WTC11 (cell line): ENCODE measurements around the gene INA. TPM values are rescaled to one million over a fixed set of nuclear protein-coding genes. Genes with fewer than 3 reads are reported as not detected.

Source experiments
- AFF4 ChIP-seq: sonication (generic); formaldehyde crosslinking; IDR thresholded peaks from 2 replicates; pipeline ENCODE4 v1.8.1; 2023; ENCODE audit warnings: mild to moderate bottlenecking, missing genetic modification reagents, borderline replicate concordance
- ATF1 ChIP-seq: sonication (generic); formaldehyde crosslinking; IDR thresholded peaks from 2 replicates; pipeline ENCODE4 v1.8.1; 2023; ENCODE audit warnings: mild to moderate bottlenecking, moderate library complexity, missing genetic modification reagents
- ATF3 ChIP-seq: sonication (generic); formaldehyde crosslinking; conservative IDR thresholded peaks from 2 replicates; pipeline ENCODE4 v1.8.1; 2022; ENCODE audit warnings: mild to moderate bottlenecking, missing genetic modification reagents
- E2F1 ChIP-seq: sonication (generic); formaldehyde crosslinking; IDR thresholded peaks from 2 replicates; pipeline ENCODE4 v1.8.0; 2022; ENCODE audit warnings: mild to moderate bottlenecking, missing genetic modification reagents
- E2F5 ChIP-seq: sonication (generic); formaldehyde crosslinking; IDR thresholded peaks from 2 replicates; pipeline ENCODE4 v1.8.1; 2022; ENCODE audit warnings: mild to moderate bottlenecking, moderate library complexity, missing genetic modification reagents
- ESRRA ChIP-seq: sonication (generic); formaldehyde crosslinking; IDR thresholded peaks from 2 replicates; pipeline ENCODE4 v1.8.1; 2022; ENCODE audit warnings: mild to moderate bottlenecking, missing genetic modification reagents, borderline replicate concordance
- FOXK1 ChIP-seq: sonication (generic); formaldehyde crosslinking; IDR thresholded peaks from 2 replicates; pipeline ENCODE4 v1.8.0; 2022; ENCODE audit warnings: mild to moderate bottlenecking, moderate library complexity, missing genetic modification reagents
- FOXP1 ChIP-seq: sonication (generic); formaldehyde crosslinking; IDR thresholded peaks from 2 replicates; pipeline ENCODE4 v1.8.0; 2022; ENCODE audit warnings: missing genetic modification reagents, mild to moderate bottlenecking, moderate library complexity, borderline replicate concordance
- FOXP4 ChIP-seq: sonication (generic); formaldehyde crosslinking; IDR thresholded peaks from 2 replicates; pipeline ENCODE4 v1.8.0; 2022; ENCODE audit warnings: mild to moderate bottlenecking, missing genetic modification reagents
- GRHL2 ChIP-seq: fragments of 250-450 bp; sonication (Bioruptor Pico); IDR thresholded peaks from 2 replicates; pipeline ENCODE4 v1.8.0; 2022; ENCODE audit warnings: mild to moderate bottlenecking, moderate library complexity; ENCODE audit not compliant: insufficient replicate concordance, severe bottlenecking
- GTF2I ChIP-seq: fragments of 250-450 bp; sonication (Bioruptor Pico); conservative IDR thresholded peaks from 2 replicates; pipeline ENCODE4 v1.4.0; 2021; ENCODE audit warnings: mild to moderate bottlenecking
- KAT7 ChIP-seq: sonication (generic); formaldehyde crosslinking; IDR thresholded peaks from 2 replicates; pipeline ENCODE4 v1.8.1; 2023; ENCODE audit warnings: missing genetic modification reagents, mild to moderate bottlenecking, borderline replicate concordance
- MLX ChIP-seq: sonication (generic); formaldehyde crosslinking; IDR thresholded peaks from 2 replicates; pipeline ENCODE4 v1.8.1; 2023; ENCODE audit warnings: mild to moderate bottlenecking, missing genetic modification reagents, moderate library complexity
- MXD4 ChIP-seq: fragments of 250-450 bp; sonication (Bioruptor Pico); IDR thresholded peaks from 2 replicates; pipeline ENCODE4 v1.8.0; 2021; ENCODE audit warnings: mild to moderate bottlenecking, moderate library complexity, borderline replicate concordance
- PREB ChIP-seq: sonication (generic); formaldehyde crosslinking; IDR thresholded peaks from 2 replicates; pipeline ENCODE4 v1.8.1; 2022; ENCODE audit warnings: mild to moderate bottlenecking, missing genetic modification reagents, moderate library complexity, borderline replicate concordance
- PRRX2 ChIP-seq: fragments of 250-450 bp; sonication (Bioruptor Pico); IDR thresholded peaks from 2 replicates; pipeline ENCODE4 v1.8.0; 2021; ENCODE audit warnings: mild to moderate bottlenecking
- RORB ChIP-seq: fragments of 250-450 bp; sonication (Bioruptor Pico); IDR thresholded peaks from 2 replicates; pipeline ENCODE4 v1.9.0; 2021; ENCODE audit warnings: mild to moderate bottlenecking
- SMAD4 ChIP-seq: sonication (generic); formaldehyde crosslinking; IDR thresholded peaks from 2 replicates; pipeline ENCODE4 v1.8.0; 2022; ENCODE audit warnings: mild to moderate bottlenecking, missing genetic modification reagents
- TP53 ChIP-seq: sonication (generic); formaldehyde crosslinking; IDR thresholded peaks from 2 replicates; pipeline ENCODE4 v1.8.1; 2023; ENCODE audit warnings: mild to moderate bottlenecking, missing genetic modification reagents
- USF1 ChIP-seq: sonication (generic); formaldehyde crosslinking; IDR thresholded peaks from 2 replicates; pipeline ENCODE4 v1.8.0; 2022; ENCODE audit warnings: mild to moderate bottlenecking, missing genetic modification reagents
- ZNF121 ChIP-seq: sonication (generic); formaldehyde crosslinking; IDR thresholded peaks from 2 replicates; pipeline ENCODE4 v1.8.0; 2023; ENCODE audit warnings: missing genetic modification reagents
- ZNF138 ChIP-seq: sonication (generic); formaldehyde crosslinking; conservative IDR thresholded peaks from 2 replicates; pipeline ENCODE4 v1.8.1; 2022; ENCODE audit warnings: mild to moderate bottlenecking, moderate library complexity, missing genetic modification reagents
- ZNF232 ChIP-seq: sonication (generic); formaldehyde crosslinking; IDR thresholded peaks from 2 replicates; pipeline ENCODE4 v1.8.0; 2022; ENCODE audit warnings: mild to moderate bottlenecking, missing genetic modification reagents
- ZNF416 ChIP-seq: fragments of 250-450 bp; sonication (Bioruptor Pico); IDR thresholded peaks from 2 replicates; pipeline ENCODE4 v1.9.0; 2021; ENCODE audit warnings: mild to moderate bottlenecking, inconsistent platforms
- ZNF423 ChIP-seq: fragments of 250-450 bp; sonication (Bioruptor Pico); IDR thresholded peaks from 2 replicates; pipeline ENCODE4 v2.1.2; 2022; ENCODE audit warnings: mild to moderate bottlenecking, moderate library complexity
- ZNF671 ChIP-seq: fragments of 250-450 bp; sonication (Bioruptor Pico); IDR thresholded peaks from 2 replicates; pipeline ENCODE4 v1.8.0; 2021; ENCODE audit warnings: mild to moderate bottlenecking
- total RNA-seq: library from RNA; stranded (reverse); gene quantifications from 3 replicates; pipeline ENCODE4 v1.2.3, GENCODE V29; 2021

The INA gene
- total RNA-seq, 1 experiment from 2014 or later, result 20.3 TPM

- TF ChIP-seq MXD4 (CRISPR knock-in tag) (no peak), GRHL2 (CRISPR knock-in tag) (no peak), PRRX2 (CRISPR knock-in tag) (0 out of 2 replicates have a peak, but pooled peaks have one; percentile 6), ZNF423 (CRISPR knock-in tag) (no peak), ZNF232 (CRISPR knock-in tag) (no peak), E2F1 (CRISPR knock-in tag) (no peak), E2F5 (no peak), FOXP4 (CRISPR knock-in tag) (0 out of 2 replicates have a peak, but pooled peaks have one; percentile 71), RORB (CRISPR knock-in tag) (no peak), PREB (CRISPR knock-in tag) (no peak), ATF3 (CRISPR knock-in tag) (no peak), TP53 (peak; percentile 80; the same call in 1 of the 2 replicates), SMAD4 (no peak), GTF2I (no peak), MLX (no peak), FOXP1 (CRISPR knock-in tag) (peak; percentile 30; the same call in 1 of the 2 replicates), AFF4 (CRISPR knock-in tag) (0 out of 2 replicates have a peak, but pooled peaks have one; percentile 53), FOXK1 (CRISPR knock-in tag) (no peak; the same call in 1 of the 2 replicates), ATF1 (CRISPR knock-in tag) (no peak), ZNF416 (CRISPR knock-in tag) (no peak), ESRRA (CRISPR knock-in tag) (no peak), ZNF138 (CRISPR knock-in tag) (peak; percentile 79; the same call in 1 of the 2 replicates), USF1 (no peak), KAT7 (no peak), ZNF121 (no peak), ZNF671 (CRISPR knock-in tag) (no peak)
Measured at GRCh38 chr10:103281753-103282152, 4.8 kb downstream of the INA start (continued).
